Thyroid gland (tissue), 4 donors: ENCODE measurements around the gene SLC19A1. TPM values are rescaled to one million over a fixed set of nuclear protein-coding genes. Genes with fewer than 3 reads are reported as not detected.

Experiments
- DNase-seq, 2 donors: peaks; one replicate each; pipeline ENCODE4 v3.0.0-alpha.2; 2019
- H3K27ac ChIP-seq, 3 donors: fragments of 200-600 bp; sonication (generic); 1 replicate in 2 of 3; 2 replicates in 1 of 3; pipeline ENCODE4 v1.5.1; 2016 to 2019; ENCODE audit warnings: mild to moderate bottlenecking in 1 of 3, moderate library complexity in 1 of 3
- H3K27me3 ChIP-seq: fragments of 200-600 bp; sonication (generic); one replicate; pipeline ENCODE4 v1.5.1; 2019
- H3K36me3 ChIP-seq, 2 donors: fragments of 200-600 bp; sonication (generic); one replicate each; pipeline ENCODE4 v1.5.1; 2016 to 2019
- H3K4me1 ChIP-seq, 2 donors: fragments of 200-600 bp; sonication (generic); one replicate each; pipeline ENCODE4 v1.5.1; 2017 to 2019
- H3K4me3 ChIP-seq, 3 donors: fragments of 200-600 bp; sonication (generic); replicated peaks in 1 of 3; 1 replicate in 2 of 3; 2 replicates in 1 of 3; pipeline ENCODE4 v1.5.1; 2016; ENCODE audit warnings: mild to moderate bottlenecking in 1 of 3
- H3K9me3 ChIP-seq: fragments of 200-600 bp; sonication (generic); one replicate; pipeline ENCODE4 v1.5.1; 2017
- CTCF ChIP-seq, 6 experiments: fragments of 200-600 bp in 3 of 6; fragments of 450-650 bp in 3 of 6; sonication (generic) in 3 of 6; IDR thresholded peaks; one replicate each; pipeline ENCODE4 v1.5.1; 2016 to 2019; ENCODE audit warnings: antibody characterized with exemption in 6 of 6, mild to moderate bottlenecking in 2 of 6, inconsistent platforms in 1 of 6, moderate library complexity in 1 of 6
- POLR2A ChIP-seq, 2 donors: fragments of 450-650 bp; IDR thresholded peaks; one replicate each; pipeline ENCODE4 v1.6.1; 2017; ENCODE audit warnings: antibody characterized with exemption in 2 of 2, mild to moderate bottlenecking in 2 of 2, moderate library complexity in 1 of 2
- WGBS, 2 donors: methylation state at CpG; one replicate each; pipeline ENCODE4 v1.1.5; 2017; 5-methylcytosine and 5-hydroxymethylcytosine counted together
- intact Hi-C: fragments of 100-400 bp; cut with DNase I; formaldehyde crosslinking; loops from one replicate; pipeline ENCODE4 v1.15.1; 2023
- total RNA-seq, 4 donors: library from RNA; depleted of rRNA; stranded (reverse); fragments of >200 nt; gene quantifications; one replicate each; pipeline ENCODE4 v1.2.3, GENCODE V29; 2016

The SLC19A1 gene
- total RNA-seq, 4 donors from 2014 or later, result 7.6 to 15.5 (median 12.2) TPM

- no peak for TF ChIP-seq POLR2A (IDR thresholded peaks at IDR 0.05)
- TF ChIP-seq CTCF (IDR thresholded peaks at IDR 0.05), result no peak
- Histone ChIP-seq H3K4me3 (no peak overlapping the region), H3K9me3 (no peaks in the 10 kb centered on the region), H3K27me3 (no peaks in the 10 kb centered on the region), H3K27ac (no peak overlapping the region), H3K4me1 (no peaks in the 10 kb centered on the region), H3K36me3 (peaks cover 3 to 15% of the 10 kb centered on the region in 2 donors)
- intact Hi-C loops, result no loop called here
- WGBS, 2 donors, result 91 to 96% methylated on average over 21 to 25 of the region's 25 CpGs
- DNase-seq, result no peak
Measured at GRCh38 chr21:45485686-45486442, 56.4 kb downstream of the SLC19A1 start.

GRCh38 chr21:45484318-45484717 is 57.9 kb downstream of the SLC19A1 start:
- Histone ChIP-seq H3K27me3 (no peaks in the 10 kb centered on the region), H3K36me3 (peaks cover 12 to 15% of the 10 kb centered on the region in 2 donors), H3K9me3 (no peaks in the 10 kb centered on the region), H3K27ac (no peak overlapping the region), H3K4me1 (no peaks in the 10 kb centered on the region), H3K4me3 (no peak overlapping the region)
- DNase-seq, result no peak
- intact Hi-C loops, result no loop called here
- 90 to 95% methylated on average over 6 of the region's 6 CpGs for WGBS, 2 donors
- no peak for TF ChIP-seq CTCF (IDR thresholded peaks at IDR 0.05)
- no peak for TF ChIP-seq POLR2A (IDR thresholded peaks at IDR 0.05)

- Histone ChIP-seq H3K4me3 (no peak overlapping the region), H3K9me3 (no peaks in the 10 kb centered on the region), H3K27me3 (no peaks in the 10 kb centered on the region), H3K27ac (no peak overlapping the region), H3K4me1 (no peaks in the 10 kb centered on the region), H3K36me3 (peaks cover 12 to 21% of the 10 kb centered on the region in 2 donors)
- intact Hi-C loops, result no loop called here
- DNase-seq, result no peak
- TF ChIP-seq POLR2A (IDR thresholded peaks at IDR 0.05) (no peak), CTCF (IDR thresholded peaks at IDR 0.05) (no peak)
- 81 to 86% methylated on average over 32 to 38 of the region's 40 CpGs for WGBS, 2 donors
Measured at GRCh38 chr21:45482899-45483821, 59.1 kb downstream of the SLC19A1 start.

- no peak for DNase-seq
- no peak overlapping the region for H3K4me3 ChIP-seq
- intact Hi-C loops, result no loop called here
- no peaks in the 10 kb centered on the region for H3K27me3 ChIP-seq
- no peak overlapping the region for H3K27ac ChIP-seq
- peaks cover 12 to 21% of the 10 kb centered on the region in 2 donors for H3K36me3 ChIP-seq
- no peaks in the 10 kb centered on the region for H3K4me1 ChIP-seq
- WGBS, 2 donors, result 92 to 94% methylated on average over 10 to 31 of the region's 33 CpGs
- no peaks in the 10 kb centered on the region for H3K9me3 ChIP-seq
- TF ChIP-seq POLR2A (IDR thresholded peaks at IDR 0.05), result no peak
- TF ChIP-seq CTCF (IDR thresholded peaks at IDR 0.05), result no peak
Measured at GRCh38 chr21:45481977-45482898, 60.0 kb downstream of the SLC19A1 start.
